Measurements from ENCODE around the gene LKAAEAR1. TPM values are rescaled to one million over a fixed set of nuclear protein-coding genes. Genes with fewer than 3 reads are reported as not detected.

LKAAEAR1 gene
- total and polyA plus RNA-seq, 2 of the 4 experiments (the other 2 are of a cell fraction): 0.21 TPM; not detected in 1

DNA sequence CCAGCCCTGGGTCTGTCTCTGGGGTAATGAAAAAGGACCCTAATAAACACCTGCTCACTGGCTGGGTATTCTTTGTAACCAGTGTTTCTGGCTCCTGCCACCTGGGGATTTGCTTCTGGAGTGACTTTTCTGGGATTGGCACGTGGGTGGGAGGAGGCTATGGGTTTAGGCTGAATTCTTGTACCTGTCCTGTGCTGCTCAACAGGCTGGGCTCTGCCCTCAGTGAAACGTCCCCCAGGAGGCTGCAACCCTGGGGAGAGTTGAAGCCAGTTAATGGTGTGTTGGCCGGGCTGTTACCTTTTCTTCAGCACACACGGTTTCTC lies 16.3 kb upstream of the LKAAEAR1 start:
- Histone ChIP-seq H3K9me3 (ENCODE audit: control insufficient read depth, insufficient read depth, low read length) (no peaks in the 10 kb centered on the region), H3K9me1 (ENCODE audit: insufficient read depth, low read length) (no peaks in the 10 kb centered on the region), H3K14ac (replicated peaks; ENCODE audit: low read depth, low read length) (no peak overlapping the region), H3K4ac (ENCODE audit: low read depth, low read length) (no peak overlapping the region), H3K4me1 (ENCODE audit: control insufficient read depth, insufficient read depth, low read length) (no peaks in the 10 kb centered on the region), H3K27me3 (ENCODE audit: control insufficient read depth, insufficient read depth, low read length) (peaks cover 41% of the 10 kb centered on the region), H2BK20ac (ENCODE audit: low read depth, low read length) (no peak overlapping the region), H2BK15ac (ENCODE audit: low read depth, low read length) (no peak overlapping the region), H4K8ac (ENCODE audit: low read depth in 2 of 2, low read length in 2 of 2) (no peak overlapping the region), H4K91ac (ENCODE audit: insufficient read depth, low read depth, low read length) (no peak overlapping the region), H3K9ac (ENCODE audit: low read depth, low read length) (no peak overlapping the region), H2AFZ (replicated peaks; ENCODE audit: low read length, poor library complexity) (no peak overlapping the region), H4K5ac (ENCODE audit: low read depth, low read length) (no peak overlapping the region), H3K27ac (ENCODE audit: insufficient read depth, low read length) (no peak overlapping the region), H3K56ac (ENCODE audit: extremely low read depth, insufficient read depth, low read length) (no peak overlapping the region), H3K4me3 (ENCODE audit: insufficient read depth, low read depth, low read length) (no peak overlapping the region), H2BK120ac (ENCODE audit: low read depth, low read length) (no peak overlapping the region), H3K23ac (ENCODE audit: low read depth, low read length) (no peak overlapping the region), H2AK5ac (ENCODE audit: low read depth, low read length) (no peak overlapping the region), H3K18ac (ENCODE audit: low read depth, low read length) (no peak overlapping the region), H2BK5ac (ENCODE audit: low read depth, low read length, poor library complexity, severe bottlenecking) (no peak overlapping the region), H2AK9ac (replicated peaks; ENCODE audit: low read depth, low read length, poor library complexity) (no peak overlapping the region), H3K36me3 (ENCODE audit: control insufficient read depth, insufficient read depth, low read length) (no peaks in the 10 kb centered on the region), H3K4me2 (ENCODE audit: low read depth, low read length) (no peak overlapping the region), H4K20me1 (ENCODE audit: insufficient read depth, low read length) (no peaks in the 10 kb centered on the region), H3K79me1 (ENCODE audit: low read depth in 1 of 2, low read length in 2 of 2) (no peaks in the 10 kb centered on the region)
- BruUV-seq (replicated peaks): no TSS peak
- TF ChIP-seq, protein P1, sequence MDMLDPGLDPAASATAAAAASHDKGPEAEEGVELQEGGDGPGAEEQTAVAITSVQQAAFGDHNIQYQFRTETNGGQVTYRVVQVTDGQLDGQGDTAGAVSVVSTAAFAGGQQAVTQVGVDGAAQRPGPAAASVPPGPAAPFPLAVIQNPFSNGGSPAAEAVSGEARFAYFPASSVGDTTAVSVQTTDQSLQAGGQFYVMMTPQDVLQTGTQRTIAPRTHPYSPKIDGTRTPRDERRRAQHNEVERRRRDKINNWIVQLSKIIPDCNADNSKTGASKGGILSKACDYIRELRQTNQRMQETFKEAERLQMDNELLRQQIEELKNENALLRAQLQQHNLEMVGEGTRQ (IDR thresholded peaks at IDR 0.05; ENCODE audit: low read depth, low read length): no peak
- no peak for TF ChIP-seq POLR2A (IDR thresholded peaks at IDR 0.05; ENCODE audit: low read depth, low read length)
- no peak for TF ChIP-seq CEBPB (IDR thresholded peaks at IDR 0.05; ENCODE audit: low read depth, low read length)
- TF ChIP-seq NFE2L2 (IDR thresholded peaks at IDR 0.05; ENCODE audit: low read depth, low read length): no peak
- no peak for TF ChIP-seq CHD1 (IDR thresholded peaks at IDR 0.05; ENCODE audit: low read depth, low read length)
- no peak for TF ChIP-seq RAD21 (IDR thresholded peaks at IDR 0.05; ENCODE audit: low read length)
- 60% methylated on average over 1 of the region's 4 CpGs; no CpG with 5 or more reads in 1 of the 2 experiments for WGBS, 2 experiments (ENCODE audit: extremely low coverage in 2 of 2, insufficient read length in 1 of 2)
- in situ Hi-C loops (cut with MboI; ENCODE audit: low sequenced_read_pairs): no loop called here
- CTCF ChIA-PET: no interaction called here
- POLR2A ChIA-PET (ENCODE audit: unreplicated experiment): no interaction called here
- DNase-seq (no peak), ATAC-seq (ENCODE audit: low read depth) (no peak)
- intact Hi-C loops (cut with micrococcal nuclease): no loop called here
- dilution Hi-C loops (cut with HindIII; ENCODE audit: low sequenced_read_pairs, unreplicated experiment): no loop called here
